HUES48 (cell line): ENCODE results near the gene SLC30A7.

Experiments
- H3K27ac ChIP-seq: one replicate; pipeline ENCODE4 v1.7.0; 2013; ENCODE audit warnings: low read depth, low read length, inconsistent platforms
- H3K27me3 ChIP-seq: 2 replicates; pipeline ENCODE4 v1.6.1; 2013; ENCODE audit warnings: mild to moderate bottlenecking, low read length; ENCODE audit not compliant: control insufficient read depth, insufficient read depth
- H3K36me3 ChIP-seq: 2 replicates; pipeline ENCODE4 v1.6.1; 2013; ENCODE audit warnings: low read length; ENCODE audit not compliant: control insufficient read depth, insufficient read depth
- H3K4me1 ChIP-seq: 2 replicates; pipeline ENCODE4 v1.6.1; 2013; ENCODE audit warnings: mild to moderate bottlenecking, low read length; ENCODE audit not compliant: control insufficient read depth, insufficient read depth
- H3K4me3 ChIP-seq: 2 replicates; pipeline ENCODE4 v1.5.1; 2013; ENCODE audit warnings: mild to moderate bottlenecking, low read depth, low read length
- H3K9ac ChIP-seq: 2 replicates; pipeline ENCODE4 v1.6.1; 2013; ENCODE audit warnings: mild to moderate bottlenecking, low read depth, low read length, moderate library complexity
- H3K9me3 ChIP-seq: 2 replicates; pipeline ENCODE4 v1.6.1; 2013; ENCODE audit warnings: low read length; ENCODE audit not compliant: control insufficient read depth, insufficient read depth

The SLC30A7 gene

DNA sequence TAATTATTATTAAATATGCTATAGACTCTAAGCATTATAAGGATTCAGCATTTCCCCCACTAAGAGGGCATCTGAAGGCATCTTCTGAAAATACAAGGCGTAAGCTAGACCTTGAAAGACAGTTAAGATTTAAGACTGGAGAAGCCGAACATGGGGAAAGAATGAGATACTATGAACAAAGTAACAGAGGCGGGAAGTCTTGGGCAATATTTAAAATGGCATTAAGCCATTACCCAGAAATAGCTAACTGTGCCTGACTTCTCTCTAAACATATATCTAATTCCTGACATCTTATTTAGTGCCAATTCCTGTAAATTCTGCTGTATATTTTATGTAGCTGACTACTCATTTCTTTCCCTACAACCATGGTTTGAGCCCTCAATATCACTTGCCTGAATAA lies 108.8 kb downstream of the SLC30A7 start:
- H3K27ac ChIP-seq: no peak overlapping the region
- peaks cover 6% of the 10 kb centered on the region for H3K4me1 ChIP-seq
- peaks cover 32% of the 10 kb centered on the region for H3K36me3 ChIP-seq
- H3K27me3 ChIP-seq: no peaks in the 10 kb centered on the region
- no peak overlapping the region for H3K9ac ChIP-seq
- no peak overlapping the region for H3K4me3 ChIP-seq
- H3K9me3 ChIP-seq: no peaks in the 10 kb centered on the region

DNA sequence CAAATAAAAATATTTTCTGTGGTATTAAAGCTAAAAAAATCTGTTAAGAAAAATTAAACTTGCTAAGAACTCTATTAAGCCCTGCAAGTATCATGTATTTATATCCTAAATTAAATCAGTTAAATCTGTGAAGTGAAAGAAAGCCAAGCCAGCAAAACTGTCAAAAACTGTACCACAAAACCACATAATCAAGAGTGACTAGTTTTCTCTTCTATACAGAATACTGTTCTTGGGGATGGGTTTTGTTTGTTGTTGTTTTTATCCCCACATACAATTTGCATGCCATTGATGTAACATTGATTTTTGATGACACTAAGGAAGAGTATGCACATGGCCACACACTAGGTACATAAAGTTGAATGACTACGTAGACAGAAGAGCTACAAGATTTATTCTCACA lies 109.3 kb downstream of the SLC30A7 start:
- H3K4me3 ChIP-seq: no peak overlapping the region
- H3K9me3 ChIP-seq: no peaks in the 10 kb centered on the region
- no peaks in the 10 kb centered on the region for H3K27me3 ChIP-seq
- H3K4me1 ChIP-seq: peaks cover 6% of the 10 kb centered on the region
- peaks cover 34% of the 10 kb centered on the region for H3K36me3 ChIP-seq
- no peak overlapping the region for H3K27ac ChIP-seq
- H3K9ac ChIP-seq: no peak overlapping the region

DNA sequence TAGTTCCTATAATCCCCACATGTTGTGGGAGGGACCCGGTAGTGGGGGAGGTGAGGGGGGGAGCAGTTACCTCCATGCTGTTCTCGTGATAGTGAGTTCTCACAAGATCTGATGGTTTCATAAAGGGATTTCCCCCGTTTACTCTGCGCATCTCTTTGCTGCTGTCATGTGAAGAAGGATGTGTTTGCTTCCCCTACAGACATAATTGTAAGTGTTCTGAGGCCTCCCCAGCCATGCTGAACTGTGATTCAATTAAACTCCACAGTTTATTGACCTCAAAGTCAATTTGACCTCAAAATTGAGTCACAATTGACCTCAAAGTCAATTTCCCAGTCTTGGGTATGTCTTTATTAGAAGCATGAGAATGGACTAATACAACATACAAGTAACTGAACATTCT lies 110.0 kb downstream of the SLC30A7 start:
- Histone ChIP-seq H3K27me3 (no peaks in the 10 kb centered on the region), H3K36me3 (peaks cover 31% of the 10 kb centered on the region), H3K4me3 (no peak overlapping the region), H3K27ac (no peak overlapping the region), H3K4me1 (peaks cover 6% of the 10 kb centered on the region), H3K9ac (no peak overlapping the region), H3K9me3 (no peaks in the 10 kb centered on the region)

DNA sequence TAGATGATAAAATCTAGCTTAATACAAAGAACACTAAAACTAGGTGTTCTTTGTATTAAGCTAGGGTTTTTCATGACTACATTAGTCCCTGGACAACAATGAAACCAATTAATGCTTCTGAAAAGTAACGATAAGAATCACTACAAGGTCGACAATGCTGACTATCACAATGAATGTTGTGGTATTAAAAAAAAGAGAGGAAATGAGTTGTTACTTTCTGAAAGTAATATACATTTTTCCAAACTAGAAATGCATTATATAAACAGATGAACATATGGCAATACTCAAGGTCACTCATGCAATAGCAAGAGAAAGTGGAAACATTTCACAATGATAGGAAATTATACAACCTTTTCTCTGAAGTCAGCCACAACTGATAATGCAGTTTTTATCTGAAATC lies 110.7 kb downstream of the SLC30A7 start:
- Histone ChIP-seq H3K27me3 (no peaks in the 10 kb centered on the region), H3K4me1 (peaks cover 6% of the 10 kb centered on the region), H3K9ac (no peak overlapping the region), H3K27ac (no peak overlapping the region), H3K36me3 (peaks cover 29% of the 10 kb centered on the region), H3K4me3 (no peak overlapping the region), H3K9me3 (no peaks in the 10 kb centered on the region)

DNA sequence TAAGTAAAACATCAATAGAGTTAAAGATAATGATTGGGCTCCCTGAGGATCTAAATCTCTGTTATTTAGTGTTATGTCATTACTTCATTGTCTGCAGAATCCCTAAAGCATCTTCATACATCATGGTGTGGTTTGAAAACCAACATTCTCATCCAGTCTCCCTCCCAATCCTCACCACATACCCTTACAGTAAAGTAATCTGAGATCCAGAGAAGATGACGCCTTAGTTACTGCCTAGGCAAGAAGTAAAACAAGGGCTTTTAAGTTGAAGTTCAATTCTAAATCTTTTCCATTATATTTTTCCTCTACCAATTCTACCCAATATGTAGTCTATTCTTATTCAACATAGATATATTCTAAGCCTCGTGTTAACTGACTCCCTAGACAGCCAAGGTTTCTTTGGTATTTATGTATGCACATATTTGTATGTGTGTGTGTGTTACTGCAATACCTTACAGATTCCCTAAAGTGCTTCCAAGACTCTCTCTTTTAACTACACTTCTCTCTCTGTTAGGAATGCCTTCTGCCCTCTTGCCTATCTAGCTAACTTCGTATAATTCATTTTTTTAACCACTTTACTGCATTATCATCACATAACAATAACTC lies 112.4 kb downstream of the SLC30A7 start:
- no peak overlapping the region for H3K9ac ChIP-seq
- H3K4me1 ChIP-seq: peaks cover 4% of the 10 kb centered on the region
- no peak overlapping the region for H3K27ac ChIP-seq
- peaks cover 38% of the 10 kb centered on the region for H3K36me3 ChIP-seq
- no peaks in the 10 kb centered on the region for H3K9me3 ChIP-seq
- H3K27me3 ChIP-seq: no peaks in the 10 kb centered on the region
- no peak overlapping the region for H3K4me3 ChIP-seq

DNA sequence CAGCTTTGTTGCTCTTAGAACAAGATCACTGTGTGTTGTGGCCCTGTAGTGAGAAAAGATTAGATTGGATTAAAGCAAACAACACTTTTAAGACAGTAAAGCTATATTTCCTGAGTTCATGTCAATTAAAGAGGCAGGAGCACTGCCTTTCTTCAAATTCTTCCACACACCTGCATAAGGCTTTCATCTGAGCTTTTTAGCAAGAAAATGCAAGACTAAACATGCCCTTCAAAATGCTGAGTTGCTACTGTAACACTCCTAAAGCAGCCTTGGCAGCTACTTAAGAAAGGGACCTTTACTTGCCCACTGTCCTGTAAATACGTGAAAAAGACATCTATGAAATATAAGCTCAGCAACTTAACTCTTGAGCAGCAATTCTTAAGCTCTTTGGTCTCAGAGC lies 117.9 kb downstream of the SLC30A7 start:
- Histone ChIP-seq H3K9ac (no peak overlapping the region), H3K9me3 (no peaks in the 10 kb centered on the region), H3K27ac (no peak overlapping the region), H3K4me3 (no peak overlapping the region), H3K27me3 (no peaks in the 10 kb centered on the region), H3K36me3 (peaks cover 60% of the 10 kb centered on the region), H3K4me1 (peaks cover 9% of the 10 kb centered on the region)

DNA sequence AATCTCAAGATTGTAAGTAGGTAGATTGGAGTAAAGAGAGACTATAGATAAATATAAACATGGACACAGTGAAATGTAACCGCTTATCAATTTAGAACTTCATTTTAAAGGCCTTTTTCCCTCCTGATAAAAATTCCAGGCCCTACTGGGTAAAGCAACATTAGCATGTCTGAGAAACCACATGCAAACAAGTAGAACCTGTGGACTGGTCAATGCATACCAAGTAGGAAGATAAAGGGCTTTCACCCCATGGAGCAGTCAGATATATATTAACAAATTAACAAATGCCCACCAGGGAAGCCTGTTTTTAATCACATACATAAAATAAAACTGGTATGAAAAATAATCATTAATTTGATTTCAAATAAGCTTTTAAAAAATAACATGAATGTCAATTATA lies 121.6 kb downstream of the SLC30A7 start:
- Histone ChIP-seq H3K4me3 (no peak overlapping the region), H3K36me3 (peaks cover 66% of the 10 kb centered on the region), H3K27me3 (no peaks in the 10 kb centered on the region), H3K9ac (no peak overlapping the region), H3K4me1 (peaks cover 17% of the 10 kb centered on the region), H3K27ac (no peak overlapping the region), H3K9me3 (no peaks in the 10 kb centered on the region)

DNA sequence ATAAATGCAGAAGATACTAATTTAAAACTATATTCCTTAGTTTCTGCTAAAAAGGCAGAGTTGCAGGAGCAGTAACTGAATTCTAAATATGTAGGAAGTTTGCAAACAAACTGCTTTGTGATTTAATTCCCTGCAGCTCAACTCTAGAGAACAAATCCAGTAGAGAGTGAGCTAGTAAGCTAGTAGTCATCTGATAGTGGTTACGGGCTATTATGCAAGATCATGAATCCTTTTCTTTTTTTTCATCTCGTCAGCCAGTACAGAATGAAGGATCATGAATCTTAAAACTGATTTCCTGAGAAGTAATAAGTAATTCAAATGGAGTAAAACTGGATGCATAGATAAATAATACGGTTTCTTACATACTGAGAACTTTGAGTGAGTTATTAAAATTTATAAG lies 126.4 kb downstream of the SLC30A7 start:
- H3K4me1 ChIP-seq: peaks cover 34% of the 10 kb centered on the region
- H3K4me3 ChIP-seq: no peak overlapping the region; the same call in 1 of the 2 replicates
- no peaks in the 10 kb centered on the region for H3K27me3 ChIP-seq
- no peaks in the 10 kb centered on the region for H3K9me3 ChIP-seq
- no peak overlapping the region for H3K9ac ChIP-seq
- H3K27ac ChIP-seq: no peak overlapping the region
- H3K36me3 ChIP-seq: peaks cover 49% of the 10 kb centered on the region

DNA sequence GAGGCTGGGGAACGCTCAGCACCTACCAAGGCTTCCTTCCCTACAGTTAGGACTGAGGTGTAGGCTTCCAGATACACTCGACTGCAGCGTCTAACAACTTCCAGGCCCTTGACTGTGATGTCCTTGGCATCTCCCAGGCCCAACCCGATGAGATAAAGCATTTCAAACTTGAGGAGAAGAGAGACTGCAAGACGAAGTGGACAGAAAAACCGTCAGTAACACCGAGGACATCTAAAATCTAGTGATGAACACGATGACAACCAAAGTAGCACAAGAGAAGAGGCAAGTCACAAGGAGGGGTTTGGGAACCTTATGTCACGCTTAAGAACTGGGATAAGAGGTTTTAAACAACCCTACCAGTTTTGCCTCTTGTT lies 129.4 kb downstream of the SLC30A7 start:
- Histone ChIP-seq H3K9me3 (no peaks in the 10 kb centered on the region), H3K36me3 (peaks cover 35% of the 10 kb centered on the region), H3K27ac (peak overlapping the region; percentile 87), H3K4me3 (peak overlapping the region; percentile 76), H3K27me3 (no peaks in the 10 kb centered on the region), H3K4me1 (peaks cover 32% of the 10 kb centered on the region), H3K9ac (peak overlapping the region; percentile 94)

DNA sequence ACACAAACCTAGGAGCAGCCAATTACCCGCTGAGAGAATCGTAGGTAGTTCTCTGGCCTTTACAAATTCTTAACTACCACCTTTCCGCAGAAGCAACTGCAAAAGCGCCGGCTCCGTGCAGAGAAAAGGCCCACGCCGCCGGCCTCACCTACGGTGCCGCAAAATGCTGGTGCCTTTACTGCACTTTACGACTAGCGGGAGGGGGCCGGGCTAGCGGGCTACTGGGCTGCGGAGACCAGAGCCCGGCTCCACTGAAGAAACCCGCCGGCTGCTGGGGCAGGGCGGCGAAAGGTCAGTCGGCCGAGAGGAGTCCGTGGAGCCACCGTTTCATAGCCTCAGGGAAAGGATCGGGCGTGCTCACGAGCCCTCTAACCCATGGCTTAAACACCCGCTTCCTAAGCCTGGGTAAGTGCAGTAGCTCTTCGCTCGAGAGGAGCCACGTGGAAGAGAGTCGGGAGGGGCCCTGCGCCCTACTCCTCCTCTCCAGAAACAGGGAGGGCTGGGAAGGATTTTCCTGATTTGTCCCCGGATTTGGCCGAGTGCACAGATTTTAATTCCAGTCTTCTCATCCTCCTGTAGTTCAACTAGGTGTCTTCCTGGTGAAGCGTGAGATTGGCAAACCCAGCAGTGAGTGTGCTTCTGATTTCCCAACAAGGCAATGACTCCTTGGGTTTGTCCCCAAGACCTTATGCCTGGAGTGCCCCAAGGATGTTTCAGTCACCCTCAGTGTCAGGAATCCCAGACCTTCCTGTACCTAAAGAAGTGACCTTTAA lies 130.0 kb downstream of the SLC30A7 start, which contains the start of gene DPH5:
TSS of gene DPH5 (minus strand) at position 128 of the 773 bp plus-strand sequence. CDS start 341 bp downstream, outside the sequence.
- Histone ChIP-seq H3K4me3 (peak within 1 kb of the TSS; percentile 76), H3K9me3 (no peaks in the 10 kb centered on the region), H3K36me3 (peaks cover 29% of the 10 kb centered on the region), H3K27ac (peak within 1 kb of the TSS; percentile 87), H3K27me3 (no peaks in the 10 kb centered on the region), H3K4me1 (peaks cover 32% of the 10 kb centered on the region), H3K9ac (peak within 1 kb of the TSS; percentile 94)

DNA sequence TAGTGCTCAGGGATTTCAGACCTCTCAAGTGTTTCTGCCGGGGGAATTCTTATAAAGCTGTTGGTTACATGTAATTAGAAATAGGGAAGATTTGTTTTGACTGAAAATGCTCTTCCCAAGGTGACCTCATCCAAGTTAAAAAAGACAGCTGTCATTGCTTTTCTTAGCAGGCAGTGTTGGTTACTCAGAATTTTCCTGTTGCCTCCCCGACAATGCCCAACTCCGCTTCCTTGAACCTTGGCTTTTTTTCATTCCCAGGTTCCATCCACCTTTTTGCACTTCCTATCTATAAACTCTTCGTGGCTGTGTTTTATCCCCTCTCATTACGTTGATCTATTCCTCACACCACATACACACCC lies 130.5 kb downstream of the SLC30A7 start:
- Histone ChIP-seq H3K4me1 (peaks cover 32% of the 10 kb centered on the region), H3K27ac (peak overlapping the region; percentile 87), H3K27me3 (no peaks in the 10 kb centered on the region), H3K36me3 (peaks cover 23% of the 10 kb centered on the region), H3K9ac (peak overlapping the region; percentile 94), H3K4me3 (peak overlapping the region; percentile 76), H3K9me3 (no peaks in the 10 kb centered on the region)
